Measurements from ENCODE around the gene EIF3B. TPM values are rescaled to one million over a fixed set of nuclear protein-coding genes. Genes with fewer than 3 reads are reported as not detected.

The EIF3B gene
- total RNA-seq, 1 donor from 2014 or later, result 213 TPM

GRCh38 chr7:2420216-2420933, 65.7 kb downstream of the EIF3B start:
- H3K27ac Mint-ChIP-seq (ENCODE audit: unreplicated experiment), result no peak overlapping the region
- DNase-seq (ENCODE audit: low read depth), result no peak
- TF ChIP-seq EZH2 (IDR thresholded peaks at IDR 0.05; ENCODE audit: insufficient read depth, low read length), result no peak
- TF ChIP-seq, protein P1, sequence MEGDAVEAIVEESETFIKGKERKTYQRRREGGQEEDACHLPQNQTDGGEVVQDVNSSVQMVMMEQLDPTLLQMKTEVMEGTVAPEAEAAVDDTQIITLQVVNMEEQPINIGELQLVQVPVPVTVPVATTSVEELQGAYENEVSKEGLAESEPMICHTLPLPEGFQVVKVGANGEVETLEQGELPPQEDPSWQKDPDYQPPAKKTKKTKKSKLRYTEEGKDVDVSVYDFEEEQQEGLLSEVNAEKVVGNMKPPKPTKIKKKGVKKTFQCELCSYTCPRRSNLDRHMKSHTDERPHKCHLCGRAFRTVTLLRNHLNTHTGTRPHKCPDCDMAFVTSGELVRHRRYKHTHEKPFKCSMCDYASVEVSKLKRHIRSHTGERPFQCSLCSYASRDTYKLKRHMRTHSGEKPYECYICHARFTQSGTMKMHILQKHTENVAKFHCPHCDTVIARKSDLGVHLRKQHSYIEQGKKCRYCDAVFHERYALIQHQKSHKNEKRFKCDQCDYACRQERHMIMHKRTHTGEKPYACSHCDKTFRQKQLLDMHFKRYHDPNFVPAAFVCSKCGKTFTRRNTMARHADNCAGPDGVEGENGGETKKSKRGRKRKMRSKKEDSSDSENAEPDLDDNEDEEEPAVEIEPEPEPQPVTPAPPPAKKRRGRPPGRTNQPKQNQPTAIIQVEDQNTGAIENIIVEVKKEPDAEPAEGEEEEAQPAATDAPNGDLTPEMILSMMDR (IDR thresholded peaks at IDR 0.05; ENCODE audit: insufficient read depth, low read depth, low read length), result no peak
- no peaks in the 10 kb centered on the region for H3K9me3 Mint-ChIP-seq (ENCODE audit: unreplicated experiment)
- Histone ChIP-seq H3K4me1 (ENCODE audit: insufficient read depth, low read length) (peaks cover 7% of the 10 kb centered on the region), H2AFZ (ENCODE audit: low read depth, low read length) (no peak overlapping the region), H3K79me2 (ENCODE audit: insufficient read depth, low read length) (peaks cover 9% of the 10 kb centered on the region), H3K4me2 (ENCODE audit: low read length) (no peak overlapping the region), H3K4me3 (ENCODE audit: insufficient read depth, low read depth, low read length) (no peak overlapping the region), H3K27ac (ENCODE audit: low read depth, low read length) (no peak overlapping the region), H3K36me3 (ENCODE audit: insufficient read depth, low read length) (no peaks in the 10 kb centered on the region), H3K9ac (ENCODE audit: low read length) (no peak overlapping the region), H3K27me3 (ENCODE audit: insufficient read depth, low read length) (no peaks in the 10 kb centered on the region), H4K20me1 (ENCODE audit: insufficient read depth, low read length) (peaks cover 32% of the 10 kb centered on the region), H3K9me3 (ENCODE audit: insufficient read depth, low read depth, low read length) (no peaks in the 10 kb centered on the region)
- peaks cover 2% of the 10 kb centered on the region for H3K36me3 Mint-ChIP-seq (ENCODE audit: low read depth, unreplicated experiment)
- H3K4me1 Mint-ChIP-seq (ENCODE audit: low read depth, unreplicated experiment), result peaks cover 6% of the 10 kb centered on the region
- no peaks in the 10 kb centered on the region for H3K27me3 Mint-ChIP-seq (ENCODE audit: low read depth, unreplicated experiment)
- no peak for FAIRE-seq
- no peak overlapping the region for H3K4me3 Mint-ChIP-seq (ENCODE audit: unreplicated experiment)

DNA sequence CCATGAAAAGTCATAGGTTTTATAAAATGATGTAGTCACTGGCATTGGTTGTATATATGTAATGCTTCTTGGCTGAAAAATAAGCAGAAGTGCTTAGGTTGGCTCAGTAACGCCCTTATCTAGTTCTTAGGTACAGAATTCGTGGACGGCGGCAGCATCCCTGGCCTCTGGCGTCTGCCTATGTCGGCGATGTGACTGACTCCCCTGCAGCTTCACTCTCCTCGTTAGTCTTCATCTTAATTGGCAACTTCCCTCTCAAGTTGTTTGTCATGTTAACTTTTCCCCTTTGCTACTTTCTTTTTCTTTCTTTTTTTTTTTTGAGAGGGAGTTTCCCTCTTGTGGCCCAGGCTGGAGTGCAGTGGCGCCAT, 67.3 kb downstream of the EIF3B start:
- TF ChIP-seq, protein P1 (IDR thresholded peaks at IDR 0.05; ENCODE audit: insufficient read depth, low read depth, low read length), result no peak
- TF ChIP-seq EZH2 (IDR thresholded peaks at IDR 0.05; ENCODE audit: insufficient read depth, low read length), result no peak
- no peaks in the 10 kb centered on the region for H3K36me3 ChIP-seq (ENCODE audit: insufficient read depth, low read length)
- Mint-ChIP-seq H3K4me3 (ENCODE audit: unreplicated experiment) (no peak overlapping the region), H3K4me1 (ENCODE audit: low read depth, unreplicated experiment) (peaks cover 7% of the 10 kb centered on the region), H3K27ac (ENCODE audit: unreplicated experiment) (no peak overlapping the region), H3K27me3 (ENCODE audit: low read depth, unreplicated experiment) (no peaks in the 10 kb centered on the region), H3K36me3 (ENCODE audit: low read depth, unreplicated experiment) (peaks cover 2% of the 10 kb centered on the region), H3K9me3 (ENCODE audit: unreplicated experiment) (peaks cover 2% of the 10 kb centered on the region)
- H3K27me3 ChIP-seq (ENCODE audit: insufficient read depth, low read length), result no peaks in the 10 kb centered on the region
- no peak overlapping the region for H3K4me2 ChIP-seq (ENCODE audit: low read length)
- no peak overlapping the region for H3K27ac ChIP-seq (ENCODE audit: low read depth, low read length)
- FAIRE-seq (no peak), DNase-seq (ENCODE audit: low read depth) (no peak)
- peaks cover 7% of the 10 kb centered on the region for H3K4me1 ChIP-seq (ENCODE audit: insufficient read depth, low read length)
- H3K4me3 ChIP-seq (ENCODE audit: insufficient read depth, low read depth, low read length), result no peak overlapping the region
- peaks cover under 1% of the 10 kb centered on the region for H3K79me2 ChIP-seq (ENCODE audit: insufficient read depth, low read length)
- no peaks in the 10 kb centered on the region for H3K9me3 ChIP-seq (ENCODE audit: insufficient read depth, low read depth, low read length)
- no peak overlapping the region for H2AFZ ChIP-seq (ENCODE audit: low read depth, low read length)
- H4K20me1 ChIP-seq (ENCODE audit: insufficient read depth, low read length), result peaks cover 30% of the 10 kb centered on the region
- no peak overlapping the region for H3K9ac ChIP-seq (ENCODE audit: low read length)

DNA sequence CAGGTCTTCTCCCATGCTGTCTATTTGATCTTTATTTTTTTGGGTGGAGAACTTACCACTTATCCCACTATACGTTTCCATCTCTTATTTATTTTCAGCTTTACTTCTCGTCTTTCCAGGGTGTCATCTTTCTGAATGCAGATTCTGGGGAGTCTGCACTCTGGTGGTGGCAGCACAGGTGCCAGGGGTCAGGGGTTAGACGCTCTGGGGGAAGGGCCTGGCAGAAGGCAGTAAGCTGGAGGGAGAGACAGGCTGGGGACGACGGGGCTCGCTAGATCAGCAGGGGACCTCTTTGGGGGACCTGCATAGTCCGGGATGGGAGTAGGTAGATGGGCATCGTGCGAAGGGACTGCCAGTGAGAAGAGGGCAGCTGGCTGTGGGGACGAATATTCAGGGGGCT, 71.1 kb downstream of the EIF3B start:
- Histone ChIP-seq H2AFZ (ENCODE audit: low read depth, low read length) (no peak overlapping the region), H4K20me1 (ENCODE audit: insufficient read depth, low read length) (peaks cover 10% of the 10 kb centered on the region), H3K36me3 (ENCODE audit: insufficient read depth, low read length) (no peaks in the 10 kb centered on the region), H3K9me3 (ENCODE audit: insufficient read depth, low read depth, low read length) (no peaks in the 10 kb centered on the region), H3K27ac (ENCODE audit: low read depth, low read length) (no peak overlapping the region), H3K27me3 (ENCODE audit: insufficient read depth, low read length) (no peaks in the 10 kb centered on the region), H3K4me1 (ENCODE audit: insufficient read depth, low read length) (no peaks in the 10 kb centered on the region), H3K79me2 (ENCODE audit: insufficient read depth, low read length) (no peaks in the 10 kb centered on the region), H3K4me2 (ENCODE audit: low read length) (no peak overlapping the region), H3K9ac (ENCODE audit: low read length) (no peak overlapping the region), H3K4me3 (ENCODE audit: insufficient read depth, low read depth, low read length) (no peak overlapping the region)
- DNase-seq (ENCODE audit: low read depth), result no peak
- Mint-ChIP-seq H3K4me1 (ENCODE audit: low read depth, unreplicated experiment) (peaks cover 1% of the 10 kb centered on the region), H3K36me3 (ENCODE audit: low read depth, unreplicated experiment) (peaks cover under 1% of the 10 kb centered on the region), H3K4me3 (ENCODE audit: unreplicated experiment) (no peak overlapping the region), H3K27ac (ENCODE audit: unreplicated experiment) (no peak overlapping the region), H3K27me3 (ENCODE audit: low read depth, unreplicated experiment) (no peaks in the 10 kb centered on the region), H3K9me3 (ENCODE audit: unreplicated experiment) (peaks cover 7% of the 10 kb centered on the region)
- FAIRE-seq, result no peak
- TF ChIP-seq, protein P1 (IDR thresholded peaks at IDR 0.05; ENCODE audit: insufficient read depth, low read depth, low read length), result no peak
- TF ChIP-seq EZH2 (IDR thresholded peaks at IDR 0.05; ENCODE audit: insufficient read depth, low read length), result no peak
